Thyroid gland (tissue), 4 donors: Measurements from ENCODE around the gene ILKAP. TPM values are rescaled to one million over a fixed set of nuclear protein-coding genes. Genes with fewer than 3 reads are reported as not detected.

ENCODE experiments used
- DNase-seq, 2 donors: peaks; one replicate each; pipeline ENCODE4 v3.0.0-alpha.2; 2019
- H3K27ac ChIP-seq, 3 donors: fragments of 200-600 bp; sonication (generic); 1 replicate in 2 of 3; 2 replicates in 1 of 3; pipeline ENCODE4 v1.5.1; 2016 to 2019; ENCODE audit warnings: mild to moderate bottlenecking in 1 of 3, moderate library complexity in 1 of 3
- H3K27me3 ChIP-seq: fragments of 200-600 bp; sonication (generic); one replicate; pipeline ENCODE4 v1.5.1; 2019
- H3K36me3 ChIP-seq, 2 donors: fragments of 200-600 bp; sonication (generic); one replicate each; pipeline ENCODE4 v1.5.1; 2016 to 2019
- H3K4me1 ChIP-seq, 2 donors: fragments of 200-600 bp; sonication (generic); one replicate each; pipeline ENCODE4 v1.5.1; 2017 to 2019
- H3K4me3 ChIP-seq, 3 donors: fragments of 200-600 bp; sonication (generic); replicated peaks in 1 of 3; 1 replicate in 2 of 3; 2 replicates in 1 of 3; pipeline ENCODE4 v1.5.1; 2016; ENCODE audit warnings: mild to moderate bottlenecking in 1 of 3
- H3K9me3 ChIP-seq: fragments of 200-600 bp; sonication (generic); one replicate; pipeline ENCODE4 v1.5.1; 2017
- POLR2A ChIP-seq, 2 donors: fragments of 450-650 bp; IDR thresholded peaks; one replicate each; pipeline ENCODE4 v1.6.1; 2017; ENCODE audit warnings: antibody characterized with exemption in 2 of 2, mild to moderate bottlenecking in 2 of 2, moderate library complexity in 1 of 2
- WGBS, 2 donors: methylation state at CpG; one replicate each; pipeline ENCODE4 v1.1.5; 2017; 5-methylcytosine and 5-hydroxymethylcytosine counted together
- intact Hi-C: fragments of 100-400 bp; cut with DNase I; formaldehyde crosslinking; loops from one replicate; pipeline ENCODE4 v1.15.1; 2023
- total RNA-seq, 4 donors: library from RNA; depleted of rRNA; stranded (reverse); fragments of >200 nt; gene quantifications; one replicate each; pipeline ENCODE4 v1.2.3, GENCODE V29; 2016
- TF ChIP-seq, protein P1 (sequence below), 6 experiments: fragments of 200-600 bp in 3 of 6; fragments of 450-650 bp in 3 of 6; sonication (generic) in 3 of 6; IDR thresholded peaks; one replicate each; pipeline ENCODE4 v1.5.1; 2016 to 2019; ENCODE audit warnings: antibody characterized with exemption in 6 of 6, mild to moderate bottlenecking in 2 of 6, inconsistent platforms in 1 of 6, moderate library complexity in 1 of 6

Gene ILKAP
- total RNA-seq, 4 donors from 2014 or later, result 33.4 to 52.0 (median 41.0) TPM

GRCh38 chr2:238202326-238203093 is 985 bp downstream of the ILKAP start:
- 6 to 10% methylated on average over 25 to 27 of the region's 27 CpGs for WGBS, 2 donors

GRCh38 chr2:238190445-238190844 is 13.1 kb downstream of the ILKAP start:
- no peaks in the 10 kb centered on the region for H3K4me1 ChIP-seq
- DNase-seq, result no peak
- H3K4me3 ChIP-seq, result no peak overlapping the region
- WGBS, 2 donors, result 79 to 90% methylated on average over 2 of the region's 2 CpGs
- no peaks in the 10 kb centered on the region for H3K9me3 ChIP-seq
- intact Hi-C loops, result no loop called here
- TF ChIP-seq POLR2A (IDR thresholded peaks at IDR 0.05), result no peak
- TF ChIP-seq, protein P1, sequence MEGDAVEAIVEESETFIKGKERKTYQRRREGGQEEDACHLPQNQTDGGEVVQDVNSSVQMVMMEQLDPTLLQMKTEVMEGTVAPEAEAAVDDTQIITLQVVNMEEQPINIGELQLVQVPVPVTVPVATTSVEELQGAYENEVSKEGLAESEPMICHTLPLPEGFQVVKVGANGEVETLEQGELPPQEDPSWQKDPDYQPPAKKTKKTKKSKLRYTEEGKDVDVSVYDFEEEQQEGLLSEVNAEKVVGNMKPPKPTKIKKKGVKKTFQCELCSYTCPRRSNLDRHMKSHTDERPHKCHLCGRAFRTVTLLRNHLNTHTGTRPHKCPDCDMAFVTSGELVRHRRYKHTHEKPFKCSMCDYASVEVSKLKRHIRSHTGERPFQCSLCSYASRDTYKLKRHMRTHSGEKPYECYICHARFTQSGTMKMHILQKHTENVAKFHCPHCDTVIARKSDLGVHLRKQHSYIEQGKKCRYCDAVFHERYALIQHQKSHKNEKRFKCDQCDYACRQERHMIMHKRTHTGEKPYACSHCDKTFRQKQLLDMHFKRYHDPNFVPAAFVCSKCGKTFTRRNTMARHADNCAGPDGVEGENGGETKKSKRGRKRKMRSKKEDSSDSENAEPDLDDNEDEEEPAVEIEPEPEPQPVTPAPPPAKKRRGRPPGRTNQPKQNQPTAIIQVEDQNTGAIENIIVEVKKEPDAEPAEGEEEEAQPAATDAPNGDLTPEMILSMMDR (IDR thresholded peaks at IDR 0.05), result no peak
- H3K27ac ChIP-seq, result no peak overlapping the region
- no peaks in the 10 kb centered on the region for H3K27me3 ChIP-seq
- H3K36me3 ChIP-seq, result peaks cover 53 to 64% of the 10 kb centered on the region in 2 donors

More at GRCh38 chr2:238202326-238203093, 985 bp downstream of the ILKAP start:
- Histone ChIP-seq H3K27me3 (no peaks in the 10 kb centered on the region), H3K36me3 (no peaks in the 10 kb centered on the region), H3K27ac (peak overlapping the region in 2 of 3 donors; percentile 60 to 88), H3K4me1 (peaks cover 24 to 34% of the 10 kb centered on the region in 2 donors), H3K9me3 (no peaks in the 10 kb centered on the region), H3K4me3 (peak overlapping the region; percentile 51 to 67 (median 64))
- DNase-seq, result no peak
- TF ChIP-seq, protein P1 (IDR thresholded peaks at IDR 0.05), result no peak
- no peak for TF ChIP-seq POLR2A (IDR thresholded peaks at IDR 0.05)
- intact Hi-C loops, result no loop called here

GRCh38 chr2:238187618-238188548 is 15.6 kb downstream of the ILKAP start:
- no peaks in the 10 kb centered on the region for H3K4me1 ChIP-seq
- H3K27me3 ChIP-seq, result no peaks in the 10 kb centered on the region
- no peak for DNase-seq
- TF ChIP-seq, protein P1 (IDR thresholded peaks at IDR 0.05), result no peak
- no peak for TF ChIP-seq POLR2A (IDR thresholded peaks at IDR 0.05)
- H3K9me3 ChIP-seq, result no peaks in the 10 kb centered on the region
- WGBS, 2 donors, result 86 to 88% methylated on average over 17 of the region's 17 CpGs
- no peak overlapping the region for H3K27ac ChIP-seq
- intact Hi-C loops, result no loop called here
- no peak overlapping the region for H3K4me3 ChIP-seq
- peaks cover 62 to 77% of the 10 kb centered on the region in 2 donors for H3K36me3 ChIP-seq

DNA sequence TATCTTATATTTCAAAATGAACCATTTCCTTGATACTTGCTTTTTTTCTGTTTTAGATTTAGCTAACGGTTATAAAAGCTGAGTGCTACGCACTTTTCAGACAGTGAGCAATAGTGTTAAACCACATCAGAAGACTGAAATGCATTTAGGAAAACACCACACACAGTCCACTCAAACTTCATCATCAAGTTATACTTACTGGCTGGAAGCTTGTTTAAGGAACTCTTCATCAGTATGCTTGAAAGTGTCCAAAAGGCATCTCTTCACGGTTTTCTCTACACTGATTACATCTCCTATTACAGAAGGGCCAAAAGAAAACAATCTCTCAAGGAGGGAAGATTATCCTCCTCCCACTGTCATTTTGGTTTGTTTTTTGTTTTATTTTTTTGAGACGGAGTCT is 19.7 kb downstream of the ILKAP start:
- no peaks in the 10 kb centered on the region for H3K9me3 ChIP-seq
- no peaks in the 10 kb centered on the region for H3K27me3 ChIP-seq
- TF ChIP-seq, protein P1 (IDR thresholded peaks at IDR 0.05), result no peak
- no peak for TF ChIP-seq POLR2A (IDR thresholded peaks at IDR 0.05)
- no peak overlapping the region for H3K27ac ChIP-seq
- WGBS, 2 donors, result 82 to 86% methylated on average over 4 of the region's 4 CpGs
- peaks cover 86 to 94% of the 10 kb centered on the region in 2 donors for H3K36me3 ChIP-seq
- intact Hi-C loops, result no loop called here
- H3K4me3 ChIP-seq, result no peak overlapping the region
- no peaks in the 10 kb centered on the region for H3K4me1 ChIP-seq
- no peak for DNase-seq
